Endothelial cell of umbilical vein (primary cell): ENCODE data around the gene PCDHB14. TPM values are rescaled to one million over a fixed set of nuclear protein-coding genes. Genes with fewer than 3 reads are reported as not detected.
"Not testable (repeated sequence)": the region's sequence is repeated elsewhere in the genome, so short reads cannot be mapped to it uniquely, and the experiment has no call there.

Experiments
- BruUV-seq: library from RNA; stranded (reverse); fragments of 400-500 nt; replicated peaks from 2 replicates; lab custom pipeline; 2021; lab: Mats Ljungman, UMichigan
- CTCF ChIA-PET: fragments of 300-600, 350-600 bp; sonication (Branson Sonifier 250); formaldehyde crosslinking; loops from one replicate; lab custom pipeline; 2021; ENCODE audit warnings: antibody characterized with exemption, inconsistent platforms; lab: Charles Lee
- POLR2A ChIA-PET: fragments of 300-600, 350-600 bp; sonication (Branson Sonifier 250); formaldehyde crosslinking; loops from one replicate; lab custom pipeline; 2021; ENCODE audit warnings: antibody characterized with exemption, inconsistent platforms; lab: Charles Lee
- DNase-seq: peaks from one replicate; pipeline ENCODE4 v3.0.0-alpha.2; 2011; ENCODE audit warnings: low read depth, low spot score
- FAIRE-seq: peaks from 2 replicates; lab custom pipeline; 2011; peaks lifted over from hg19 to GRCh38; lab: Jason Lieb, UNC
- H2AFZ ChIP-seq: 2 replicates; pipeline ENCODE4 v1.6.0; 2012; ENCODE audit warnings: low read depth, low read length, control low read depth, inconsistent platforms
- H3K27ac ChIP-seq: 2 replicates; pipeline ENCODE4 v1.5.1; 2011; ENCODE audit warnings: low read depth, mild to moderate bottlenecking, control low read depth, low read length, moderate library complexity; ENCODE audit not compliant: insufficient read depth
- H3K27me3 ChIP-seq, 2 experiments: 2 replicates each; pipeline versions ENCODE4 v1.6.0 to v1.6.1; 2011; ENCODE audit warnings: low read length in 2 of 2, mixed read lengths in 1 of 2; ENCODE audit not compliant: control insufficient read depth in 2 of 2, insufficient read depth in 2 of 2
- H3K36me3 ChIP-seq, 2 experiments: 2 replicates in 1 of 2; 3 replicates in 1 of 2; pipeline ENCODE4 v1.5.1; 2011; ENCODE audit warnings: low read length in 2 of 2, mild to moderate bottlenecking in 1 of 2, moderate library complexity in 1 of 2; ENCODE audit not compliant: control insufficient read depth in 2 of 2, insufficient read depth in 2 of 2; ENCODE audit errors: extremely low read depth in 1 of 2
- H3K4me1 ChIP-seq: 3 replicates; pipeline ENCODE4 v1.5.1; 2011; ENCODE audit warnings: mild to moderate bottlenecking, low read length; ENCODE audit not compliant: control insufficient read depth, insufficient read depth; ENCODE audit errors: extremely low read depth
- H3K4me2 ChIP-seq: 2 replicates; pipeline ENCODE4 v1.6.1; 2011; ENCODE audit warnings: low read length, control low read depth, mixed read lengths; ENCODE audit not compliant: insufficient read depth
- H3K4me3 ChIP-seq, 3 experiments: fragments of 200-600 bp in 1 of 3; sonication (generic), shearing (Covaris generic) in 1 of 3; replicated peaks in 1 of 3; 2 replicates each; pipeline ENCODE4 v1.5.1; 2011 to 2016; ENCODE audit warnings: control low read depth in 3 of 3, low read length in 3 of 3, mild to moderate bottlenecking in 2 of 3, inconsistent platforms in 1 of 3, low read depth in 1 of 3, moderate library complexity in 1 of 3; ENCODE audit not compliant: insufficient read depth in 1 of 3
- H3K79me2 ChIP-seq: 2 replicates; pipeline ENCODE4 v1.6.0; 2012; ENCODE audit warnings: low read length, inconsistent platforms; ENCODE audit not compliant: control insufficient read depth, insufficient read depth
- H3K9ac ChIP-seq: replicated peaks from 2 replicates; pipeline ENCODE3; 2011; ENCODE audit warnings: low read length, control low read depth; ENCODE audit not compliant: insufficient read depth; ENCODE audit errors: extremely low read depth
- H3K9me1 ChIP-seq: replicated peaks from 3 replicates; pipeline ENCODE4 v1.6.0; 2011; ENCODE audit warnings: mild to moderate bottlenecking, low read length; ENCODE audit not compliant: control insufficient read depth, insufficient read depth; ENCODE audit errors: extremely low read depth
- H3K9me3 ChIP-seq: replicated peaks from 2 replicates; pipeline ENCODE4 v1.5.1; 2012; ENCODE audit warnings: low read length, inconsistent platforms; ENCODE audit not compliant: control insufficient read depth, insufficient read depth
- H4K20me1 ChIP-seq: replicated peaks from 2 replicates; pipeline ENCODE3; 2011; ENCODE audit warnings: mild to moderate bottlenecking, low read length; ENCODE audit not compliant: control insufficient read depth, insufficient read depth; ENCODE audit errors: extremely low read depth
- dilution Hi-C: fragments of 300-500 bp; cut with MboI; formaldehyde crosslinking; loops from one replicate; pipeline ENCODE4 v1.15.0; 2019; ENCODE audit warnings: low sequenced_read_pairs; ENCODE audit not compliant: extremely low pct_ligation_motif_present
- intact Hi-C: fragments of 100-400 bp; cut with micrococcal nuclease; formaldehyde crosslinking; loops from one replicate; pipeline ENCODE4 v1.10.0; 2022
- polyA plus RNA-seq, 4 experiments: library from polyadenylated mRNA; depleted of rRNA in 3 of 4; stranded (reverse) in 3 of 4; unstranded in 1 of 4; fragments of >200 nt; gene quantifications; 2 replicates each; pipeline versions ENCODE4 v1.2.1 to v1.2.3, GENCODE V29; 2011 to 2012; ENCODE audit warnings: missing spikeins in 1 of 4
- total RNA-seq: library from RNA; stranded (reverse); gene quantifications from 2 replicates; pipeline ENCODE4 v1.2.3, GENCODE V29; 2021

The PCDHB14 gene
- total and polyA plus RNA-seq, 2 donors (not counting 3 experiments of a cell fraction or from before 2014, with no cell fraction given), result 0.72 to 1.0 TPM

DNA sequence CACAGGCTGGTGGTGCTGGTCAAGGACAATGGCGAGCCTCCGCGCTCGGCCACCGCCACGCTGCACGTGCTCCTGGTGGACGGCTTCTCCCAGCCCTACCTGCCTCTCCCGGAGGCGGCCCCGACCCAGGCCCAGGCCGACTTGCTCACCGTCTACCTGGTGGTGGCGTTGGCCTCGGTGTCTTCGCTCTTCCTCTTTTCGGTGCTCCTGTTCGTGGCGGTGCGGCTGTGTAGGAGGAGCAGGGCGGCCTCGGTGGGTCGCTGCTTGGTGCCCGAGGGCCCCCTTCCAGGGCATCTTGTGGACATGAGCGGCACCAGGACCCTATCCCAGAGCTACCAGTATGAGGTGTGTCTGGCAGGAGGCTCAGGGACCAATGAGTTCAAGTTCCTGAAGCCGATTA, 7.1 kb upstream of the PCDHB14 start:
- BruUV-seq, H3K9ac ChIP-seq, H3K36me3 ChIP-seq, H3K9me3 ChIP-seq, H3K4me1 ChIP-seq, POLR2A ChIA-PET, H3K4me3 ChIP-seq, H2AFZ ChIP-seq, H3K9me1 ChIP-seq, FAIRE-seq, CTCF ChIA-PET, dilution Hi-C loops, DNase-seq, H3K27ac ChIP-seq, H3K27me3 ChIP-seq, H3K79me2 ChIP-seq, H3K4me2 ChIP-seq, intact Hi-C loops, H4K20me1 ChIP-seq: not testable (repeated sequence)

DNA sequence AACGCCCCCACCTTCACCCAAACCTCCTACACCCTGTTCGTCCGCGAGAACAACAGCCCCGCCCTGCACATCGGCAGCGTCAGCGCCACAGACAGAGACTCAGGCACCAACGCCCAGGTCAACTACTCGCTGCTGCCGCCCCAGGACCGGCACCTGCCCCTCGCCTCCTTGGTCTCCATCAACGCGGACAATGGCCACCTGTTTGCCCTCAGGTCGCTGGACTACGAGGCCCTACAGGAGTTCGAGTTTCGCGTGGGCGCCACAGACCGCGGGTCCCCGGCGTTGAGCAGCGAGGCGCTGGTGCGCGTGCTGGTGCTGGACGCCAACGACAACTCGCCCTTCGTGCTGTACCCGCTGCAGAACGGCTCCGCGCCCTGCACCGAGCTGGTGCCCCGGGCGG, 1.7 kb downstream of the PCDHB14 start:
- H3K27ac ChIP-seq, H3K4me1 ChIP-seq, H3K36me3 ChIP-seq, H4K20me1 ChIP-seq, FAIRE-seq, H3K79me2 ChIP-seq, H2AFZ ChIP-seq, H3K27me3 ChIP-seq, H3K4me2 ChIP-seq, CTCF ChIA-PET, DNase-seq, dilution Hi-C loops, H3K9me3 ChIP-seq, H3K9me1 ChIP-seq, H3K9ac ChIP-seq, H3K4me3 ChIP-seq, BruUV-seq, intact Hi-C loops, POLR2A ChIA-PET: not testable (repeated sequence)

- H3K4me1 ChIP-seq, H3K4me2 ChIP-seq, H3K9ac ChIP-seq, H3K27ac ChIP-seq, H3K4me3 ChIP-seq, FAIRE-seq, H3K9me1 ChIP-seq, dilution Hi-C loops, H4K20me1 ChIP-seq, intact Hi-C loops, POLR2A ChIA-PET, H3K9me3 ChIP-seq, H3K27me3 ChIP-seq, DNase-seq, H2AFZ ChIP-seq, H3K79me2 ChIP-seq, BruUV-seq, H3K36me3 ChIP-seq: not testable (repeated sequence)
- CTCF ChIA-PET, result interaction anchor here (1.3 kb wide), 1 partner anchor 338 kb away, joined by 4 read pairs; no protein-coding TSS in a partner anchor
These were observed 2.3 kb downstream of the PCDHB14 start for GRCh38 chr5:141225421-141225820.
